Measurements from ENCODE around the gene VDR. TPM values are rescaled to one million over a fixed set of nuclear protein-coding genes. Genes with fewer than 3 reads are reported as not detected.

The VDR gene
- total RNA-seq, 4 donors from 2014 or later: 36.7 to 47.9 (median 41.2) TPM

GRCh38 chr12:47798382-47798948, 106.3 kb downstream of the VDR start:
- no peak for DNase-seq (ENCODE audit: low spot score in 2 of 2)
- peaks cover 58% of the 10 kb centered on the region for H3K36me3 ChIP-seq
- TF ChIP-seq EP300 (IDR thresholded peaks at IDR 0.05) (no peak), POLR2AphosphoS5 (IDR thresholded peaks at IDR 0.05) (no peak), POLR2A (IDR thresholded peaks at IDR 0.05) (no peak), CTCF (IDR thresholded peaks at IDR 0.05) (no peak)

GRCh38 chr12:47797441-47797840, 107.4 kb downstream of the VDR start:
- WGBS: 86% methylated on average over 10 of the region's 10 CpGs
- no peak for TF ChIP-seq POLR2AphosphoS5 (IDR thresholded peaks at IDR 0.05)
- peak in 1 of 2 donors; percentile 14 for TF ChIP-seq CTCF (IDR thresholded peaks at IDR 0.05)
- TF ChIP-seq EP300 (IDR thresholded peaks at IDR 0.05): no peak
- Histone ChIP-seq H3K4me3 (no peak overlapping the region), H3K27ac (no peak overlapping the region), H3K9me3 (no peaks in the 10 kb centered on the region), H3K27me3 (no peaks in the 10 kb centered on the region), H3K36me3 (peaks cover 65% of the 10 kb centered on the region), H3K4me1 (peaks cover 34% of the 10 kb centered on the region)
- no peak for DNase-seq (ENCODE audit: low spot score in 2 of 2)

More at GRCh38 chr12:47798382-47798948, 106.3 kb downstream of the VDR start:
- H3K4me3 ChIP-seq: no peak overlapping the region
- H3K4me1 ChIP-seq: peaks cover 44% of the 10 kb centered on the region
- H3K9me3 ChIP-seq: no peaks in the 10 kb centered on the region
- no peak overlapping the region for H3K27ac ChIP-seq
- H3K27me3 ChIP-seq: no peaks in the 10 kb centered on the region
- 100% methylated on average over 2 of the region's 17 CpGs for WGBS

- no peak overlapping the region for H3K4me3 ChIP-seq
- peaks cover 80% of the 10 kb centered on the region for H3K36me3 ChIP-seq
- 91% methylated on average over 15 of the region's 22 CpGs for WGBS
Measured at GRCh38 chr12:47795814-47796411, 108.9 kb downstream of the VDR start.

GRCh38 chr12:47795121-47795813, 109.5 kb downstream of the VDR start:
- Histone ChIP-seq H3K4me3 (no peak overlapping the region), H3K9me3 (no peaks in the 10 kb centered on the region), H3K36me3 (peaks cover 86% of the 10 kb centered on the region), H3K4me1 (peaks cover 12% of the 10 kb centered on the region), H3K27me3 (no peaks in the 10 kb centered on the region), H3K27ac (no peak overlapping the region)
- TF ChIP-seq POLR2AphosphoS5 (IDR thresholded peaks at IDR 0.05) (no peak), POLR2A (IDR thresholded peaks at IDR 0.05) (no peak), EP300 (IDR thresholded peaks at IDR 0.05) (no peak), CTCF (IDR thresholded peaks at IDR 0.05) (no peak)
- DNase-seq (ENCODE audit: low spot score in 2 of 2): no peak
- 94% methylated on average over 21 of the region's 21 CpGs for WGBS

More at GRCh38 chr12:47795814-47796411, 108.9 kb downstream of the VDR start:
- H3K27ac ChIP-seq: no peak overlapping the region
- TF ChIP-seq POLR2AphosphoS5 (IDR thresholded peaks at IDR 0.05): no peak
- no peak for TF ChIP-seq CTCF (IDR thresholded peaks at IDR 0.05)
- TF ChIP-seq EP300 (IDR thresholded peaks at IDR 0.05): no peak
- no peak for TF ChIP-seq POLR2A (IDR thresholded peaks at IDR 0.05)
- H3K27me3 ChIP-seq: no peaks in the 10 kb centered on the region
- H3K4me1 ChIP-seq: peaks cover 19% of the 10 kb centered on the region
- no peak for DNase-seq (ENCODE audit: low spot score in 2 of 2)
- H3K9me3 ChIP-seq: no peaks in the 10 kb centered on the region

GRCh38 chr12:47794679-47795078, 110.1 kb downstream of the VDR start:
- 100% methylated on average over 2 of the region's 9 CpGs for WGBS
- H3K36me3 ChIP-seq: peaks cover 92% of the 10 kb centered on the region

More at GRCh38 chr12:47794679-47795078, 110.1 kb downstream of the VDR start:
- Histone ChIP-seq H3K27ac (no peak overlapping the region), H3K4me1 (peaks cover 6% of the 10 kb centered on the region), H3K4me3 (no peak overlapping the region), H3K9me3 (no peaks in the 10 kb centered on the region), H3K27me3 (no peaks in the 10 kb centered on the region)
- no peak for TF ChIP-seq EP300 (IDR thresholded peaks at IDR 0.05)
- no peak for TF ChIP-seq POLR2AphosphoS5 (IDR thresholded peaks at IDR 0.05)
- no peak for TF ChIP-seq POLR2A (IDR thresholded peaks at IDR 0.05)
- TF ChIP-seq CTCF (IDR thresholded peaks at IDR 0.05): no peak
- no peak for DNase-seq (ENCODE audit: low spot score in 2 of 2)

Data from suprapubic skin (tissue), 4 donors.